ENCODE results near the gene DOCK11.
"Not testable (repeated sequence)": the region's sequence is repeated elsewhere in the genome, so short reads cannot be mapped to it uniquely, and the experiment has no call there.

Gene DOCK11

DNA sequence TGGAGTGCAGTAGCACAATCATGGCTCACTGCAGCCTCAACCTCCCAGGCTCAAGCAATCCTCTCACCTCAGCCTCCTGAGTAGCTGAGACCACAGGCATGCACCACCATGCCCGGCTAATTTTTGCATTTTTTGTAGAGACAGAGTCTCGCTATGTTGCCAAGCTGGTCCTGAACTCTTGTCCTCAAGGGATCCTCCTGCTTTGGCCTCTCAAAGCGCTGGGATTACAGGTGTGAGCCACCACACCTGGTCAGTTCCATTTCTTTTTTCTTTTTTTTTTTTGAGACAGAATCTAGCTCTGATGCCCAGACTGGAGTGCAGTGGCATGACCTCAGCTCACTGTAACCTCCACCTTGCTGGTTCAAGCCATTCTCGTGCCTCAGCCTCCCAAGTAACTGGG, 13.2 kb upstream of the DOCK11 start:
- H3K27ac ChIP-seq (ENCODE audit: insufficient read depth, low read length, poor library complexity, severe bottlenecking); H3K27me3 ChIP-seq (replicated peaks; ENCODE audit: control insufficient read depth, insufficient read depth, low read length, poor library complexity, severe bottlenecking); H3K9me3 ChIP-seq (ENCODE audit: control insufficient read depth, low read length); H3K36me3 ChIP-seq (ENCODE audit: control insufficient read depth, insufficient read depth, low read length); DNase-seq; H3K4me3 ChIP-seq (ENCODE audit: insufficient read depth, low read depth, low read length, poor library complexity, severe bottlenecking); H3K4me1 ChIP-seq (ENCODE audit: control insufficient read depth, insufficient read depth, low read length, poor library complexity, severe bottlenecking): not testable (repeated sequence)

DNA sequence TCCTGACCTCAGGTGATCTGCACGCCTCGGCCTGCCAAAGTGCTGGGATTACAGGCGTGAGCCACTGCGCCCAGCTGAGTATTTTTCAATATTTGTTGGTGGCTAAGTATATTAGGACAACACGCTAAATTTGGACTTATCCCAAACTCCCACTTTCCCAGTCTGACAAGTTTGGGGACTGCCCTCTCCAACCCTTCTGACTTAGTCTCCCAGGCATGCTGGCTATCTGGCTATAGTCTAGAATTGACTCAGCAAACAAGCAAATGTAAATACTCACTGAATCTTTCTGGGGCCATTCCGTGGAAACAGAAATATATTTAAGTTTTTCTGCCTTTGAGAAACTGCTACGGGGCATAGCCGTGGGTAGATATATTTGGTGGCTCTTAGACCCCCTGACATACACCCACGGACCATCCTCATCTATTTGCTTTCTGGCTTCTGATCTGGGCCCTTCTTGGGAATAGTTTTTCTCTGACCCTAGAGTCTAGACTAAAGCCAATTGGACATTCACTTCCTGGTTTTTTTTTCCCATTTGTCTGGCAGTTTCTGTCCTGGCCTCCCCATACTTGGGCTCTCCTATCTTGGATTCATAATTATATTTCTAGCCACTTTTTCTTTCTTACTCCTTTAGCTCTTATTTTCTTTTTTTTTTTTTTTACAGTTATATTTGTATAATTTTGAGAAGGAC, 11.3 kb upstream of the DOCK11 start:
- H3K9me3 ChIP-seq (ENCODE audit: control insufficient read depth, low read length) = no peaks in the 10 kb centered on the region
- H3K4me1 ChIP-seq (ENCODE audit: control insufficient read depth, insufficient read depth, low read length, poor library complexity, severe bottlenecking) = no peaks in the 10 kb centered on the region
- H3K27ac ChIP-seq (ENCODE audit: insufficient read depth, low read length, poor library complexity, severe bottlenecking) = no peak overlapping the region
- no peak overlapping the region for H3K4me3 ChIP-seq (ENCODE audit: insufficient read depth, low read depth, low read length, poor library complexity, severe bottlenecking)
- no peak for DNase-seq
- no peaks in the 10 kb centered on the region for H3K27me3 ChIP-seq (replicated peaks; ENCODE audit: control insufficient read depth, insufficient read depth, low read length, poor library complexity, severe bottlenecking)
- no peaks in the 10 kb centered on the region for H3K36me3 ChIP-seq (ENCODE audit: control insufficient read depth, insufficient read depth, low read length)

DNA sequence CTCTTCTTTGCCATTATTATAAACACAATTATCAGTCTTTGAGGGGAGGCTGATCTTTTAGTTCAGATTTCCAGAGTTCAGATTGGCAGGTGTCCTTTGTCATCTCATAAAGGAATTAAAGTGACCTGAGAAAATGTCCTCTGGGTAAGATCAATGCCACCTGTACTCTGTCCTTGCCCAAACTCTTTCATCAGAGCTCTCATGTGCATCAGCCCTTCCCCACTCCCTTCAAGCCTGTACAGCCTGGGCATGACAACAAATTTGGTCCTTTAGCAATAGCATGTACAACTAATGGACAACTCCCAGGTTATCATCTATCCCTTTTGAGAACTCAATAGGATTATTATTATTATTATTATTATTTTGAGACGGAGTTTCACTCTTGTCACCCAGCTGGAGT, 8.9 kb upstream of the DOCK11 start:
- not testable (repeated sequence) for H3K27ac ChIP-seq (ENCODE audit: insufficient read depth, low read length, poor library complexity, severe bottlenecking); H3K36me3 ChIP-seq (ENCODE audit: control insufficient read depth, insufficient read depth, low read length); H3K4me1 ChIP-seq (ENCODE audit: control insufficient read depth, insufficient read depth, low read length, poor library complexity, severe bottlenecking); H3K4me3 ChIP-seq (ENCODE audit: insufficient read depth, low read depth, low read length, poor library complexity, severe bottlenecking); DNase-seq; H3K27me3 ChIP-seq (replicated peaks; ENCODE audit: control insufficient read depth, insufficient read depth, low read length, poor library complexity, severe bottlenecking); H3K9me3 ChIP-seq (ENCODE audit: control insufficient read depth, low read length)

DNA sequence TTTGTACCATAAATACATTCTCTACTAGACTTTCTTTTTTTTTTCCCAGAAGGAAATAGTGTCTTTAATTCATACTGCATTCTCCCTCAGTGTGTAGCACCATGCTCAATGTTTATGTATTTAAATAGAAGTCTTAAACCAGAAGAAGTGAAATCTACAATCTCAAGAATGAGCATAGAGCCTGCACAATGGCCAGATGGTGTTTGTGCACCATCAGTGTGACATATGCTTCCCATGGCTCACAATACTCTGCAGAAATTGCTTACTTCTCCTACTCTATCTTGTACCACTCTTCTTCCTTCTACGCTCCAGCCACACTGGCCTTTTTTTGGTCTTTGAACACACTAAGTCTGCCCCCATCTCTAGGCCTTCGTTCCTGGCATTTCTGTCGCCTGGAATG, 2.6 kb upstream of the DOCK11 start:
- no peak overlapping the region for H3K4me3 ChIP-seq (ENCODE audit: insufficient read depth, low read depth, low read length, poor library complexity, severe bottlenecking)
- H3K36me3 ChIP-seq (ENCODE audit: control insufficient read depth, insufficient read depth, low read length) = no peaks in the 10 kb centered on the region
- H3K27me3 ChIP-seq (replicated peaks; ENCODE audit: control insufficient read depth, insufficient read depth, low read length, poor library complexity, severe bottlenecking) = no peaks in the 10 kb centered on the region
- H3K4me1 ChIP-seq (ENCODE audit: control insufficient read depth, insufficient read depth, low read length, poor library complexity, severe bottlenecking) = peaks cover 9% of the 10 kb centered on the region
- no peak for DNase-seq
- H3K27ac ChIP-seq (ENCODE audit: insufficient read depth, low read length, poor library complexity, severe bottlenecking) = no peak overlapping the region
- no peaks in the 10 kb centered on the region for H3K9me3 ChIP-seq (ENCODE audit: control insufficient read depth, low read length)

DNA sequence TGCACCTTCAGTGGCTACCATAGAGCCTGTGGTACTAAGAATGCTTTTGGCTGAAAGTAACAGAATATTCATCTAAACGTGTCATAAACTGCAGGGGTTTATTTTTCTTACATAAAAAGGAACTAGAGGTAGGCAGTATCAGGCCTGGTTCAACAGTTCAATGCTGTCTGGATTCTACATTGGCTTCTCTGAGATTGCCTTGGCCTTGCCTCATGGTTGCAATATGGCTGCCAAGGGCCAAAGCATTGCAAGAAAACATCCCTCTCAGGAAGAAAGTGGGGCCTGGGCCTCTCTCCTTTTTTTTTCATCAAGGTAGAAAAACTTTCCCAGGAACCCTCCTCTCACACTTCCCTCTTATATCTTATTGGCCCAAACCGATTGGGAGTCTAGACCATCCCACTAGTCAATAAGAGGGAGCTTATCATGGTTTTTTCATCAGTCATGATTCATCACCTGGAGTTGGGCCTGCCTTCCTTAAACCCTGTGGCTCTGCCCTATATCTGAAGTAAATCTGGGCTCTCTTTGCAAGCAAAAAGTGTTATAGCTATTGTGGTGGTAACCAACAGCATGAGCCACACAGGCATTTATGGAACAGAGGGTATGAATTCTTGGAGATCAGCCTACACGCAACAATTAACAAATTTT, 1.8 kb upstream of the DOCK11 start:
- Histone ChIP-seq H3K4me3 (ENCODE audit: insufficient read depth, low read depth, low read length, poor library complexity, severe bottlenecking) (no peak overlapping the region), H3K36me3 (ENCODE audit: control insufficient read depth, insufficient read depth, low read length) (no peaks in the 10 kb centered on the region), H3K4me1 (ENCODE audit: control insufficient read depth, insufficient read depth, low read length, poor library complexity, severe bottlenecking) (peaks cover 13% of the 10 kb centered on the region), H3K9me3 (ENCODE audit: control insufficient read depth, low read length) (no peaks in the 10 kb centered on the region), H3K27ac (ENCODE audit: insufficient read depth, low read length, poor library complexity, severe bottlenecking) (no peak overlapping the region), H3K27me3 (replicated peaks; ENCODE audit: control insufficient read depth, insufficient read depth, low read length, poor library complexity, severe bottlenecking) (no peaks in the 10 kb centered on the region)
- DNase-seq = no peak

DNA sequence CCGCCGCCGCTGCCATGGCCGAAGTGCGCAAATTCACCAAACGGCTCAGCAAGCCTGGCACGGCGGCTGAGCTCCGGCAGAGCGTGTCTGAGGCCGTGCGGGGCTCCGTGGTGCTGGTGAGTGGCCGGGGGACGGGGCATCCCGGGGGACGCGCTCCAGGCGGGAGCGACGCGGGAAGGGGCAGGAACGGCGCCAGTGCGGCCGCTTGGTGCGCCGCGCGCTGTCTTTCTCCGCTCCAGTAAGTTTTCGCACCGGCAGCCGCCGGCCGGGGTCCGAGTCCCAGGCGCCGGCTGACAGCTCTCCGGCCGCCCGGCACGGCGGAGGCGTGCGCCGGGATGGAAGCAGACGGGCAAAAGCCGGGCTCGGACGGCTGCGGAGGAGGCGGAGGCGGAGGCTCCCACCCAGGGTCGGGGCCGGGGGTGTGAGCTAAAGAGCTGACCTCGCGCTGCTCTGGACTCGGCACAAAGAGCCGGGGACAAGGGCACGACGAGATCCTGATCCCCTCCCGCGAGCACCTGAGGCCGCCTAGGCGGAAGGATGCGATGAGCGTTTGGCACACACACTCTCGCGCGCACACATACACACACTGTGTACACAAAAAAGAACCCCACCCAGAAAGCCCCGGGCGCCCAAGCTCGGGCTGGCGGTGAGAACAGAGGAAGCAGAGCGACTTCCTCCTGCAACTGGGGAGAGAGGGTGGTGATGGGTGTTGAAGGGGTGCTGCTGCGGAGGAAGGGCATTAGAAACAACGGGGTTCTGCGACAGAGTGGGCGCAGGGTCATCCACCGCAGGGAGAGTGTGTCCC, 545 bp downstream of the DOCK11 start:
- H3K4me3 ChIP-seq (ENCODE audit: insufficient read depth, low read depth, low read length, poor library complexity, severe bottlenecking) = peak overlapping the region; percentile 65

DNA sequence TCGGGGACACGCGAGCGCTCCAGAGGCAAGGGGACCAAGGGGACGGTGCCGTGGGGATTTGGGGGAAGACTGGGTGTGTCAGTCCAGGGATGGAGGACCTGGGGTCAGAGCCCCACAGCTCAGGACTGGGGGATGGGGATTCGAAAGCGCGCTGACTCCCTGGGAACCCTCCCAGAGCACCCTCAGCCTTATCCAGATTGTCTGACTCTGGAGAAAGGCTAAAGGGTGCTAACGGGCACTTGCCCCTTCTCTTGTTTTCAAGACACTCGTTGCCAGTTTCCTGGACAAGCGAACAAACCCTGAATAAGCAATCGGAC, 1.1 kb downstream of the DOCK11 start:
- no peaks in the 10 kb centered on the region for H3K9me3 ChIP-seq (ENCODE audit: control insufficient read depth, low read length)
- H3K27ac ChIP-seq (ENCODE audit: insufficient read depth, low read length, poor library complexity, severe bottlenecking) = peak overlapping the region; percentile 89
- peak overlapping the region; percentile 65 for H3K4me3 ChIP-seq (ENCODE audit: insufficient read depth, low read depth, low read length, poor library complexity, severe bottlenecking)
- no peaks in the 10 kb centered on the region for H3K36me3 ChIP-seq (ENCODE audit: control insufficient read depth, insufficient read depth, low read length)
- H3K27me3 ChIP-seq (replicated peaks; ENCODE audit: control insufficient read depth, insufficient read depth, low read length, poor library complexity, severe bottlenecking) = no peaks in the 10 kb centered on the region
- peaks cover 16% of the 10 kb centered on the region for H3K4me1 ChIP-seq (ENCODE audit: control insufficient read depth, insufficient read depth, low read length, poor library complexity, severe bottlenecking)
- no peak for DNase-seq

More for the DNA sequence above, 545 bp downstream of the DOCK11 start:
- peak; percentile 62 to 70 (median 63) for DNase-seq
- Histone ChIP-seq H3K36me3 (ENCODE audit: control insufficient read depth, insufficient read depth, low read length) (no peaks in the 10 kb centered on the region), H3K4me1 (ENCODE audit: control insufficient read depth, insufficient read depth, low read length, poor library complexity, severe bottlenecking) (peaks cover 16% of the 10 kb centered on the region), H3K9me3 (ENCODE audit: control insufficient read depth, low read length) (no peaks in the 10 kb centered on the region), H3K27ac (ENCODE audit: insufficient read depth, low read length, poor library complexity, severe bottlenecking) (peak overlapping the region; percentile 89), H3K27me3 (replicated peaks; ENCODE audit: control insufficient read depth, insufficient read depth, low read length, poor library complexity, severe bottlenecking) (no peaks in the 10 kb centered on the region)

DNA sequence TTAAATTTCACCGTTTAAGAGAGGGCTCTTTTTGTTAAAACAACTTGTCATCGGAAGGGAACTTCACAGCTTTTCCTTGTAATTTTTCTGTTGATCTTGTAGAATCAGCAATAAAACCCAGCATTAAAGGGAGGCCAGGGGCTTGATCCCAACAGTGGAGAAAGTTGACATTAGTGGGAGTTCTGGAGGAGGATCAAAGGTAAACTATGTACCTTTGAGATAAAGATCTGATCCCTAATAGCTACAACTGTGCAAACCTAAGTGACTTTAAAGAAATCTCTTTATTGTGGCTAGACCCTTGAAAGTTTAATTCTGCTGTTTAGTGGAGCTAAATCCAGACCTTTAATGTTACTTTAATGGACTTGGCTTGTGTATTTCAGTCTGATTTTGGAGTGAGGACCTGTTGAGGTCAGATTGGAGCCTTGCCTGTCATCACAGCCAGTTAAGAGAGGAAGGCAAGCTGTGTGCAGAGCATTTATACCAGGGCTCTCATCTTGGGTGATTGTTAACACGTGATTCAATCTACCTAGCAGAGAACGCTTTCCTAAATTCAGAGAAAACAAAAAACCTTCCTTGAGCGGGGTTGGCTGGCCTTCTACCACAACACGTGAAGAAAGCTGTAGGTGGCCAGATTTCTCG, 1.7 kb downstream of the DOCK11 start:
- Histone ChIP-seq H3K4me1 (ENCODE audit: control insufficient read depth, insufficient read depth, low read length, poor library complexity, severe bottlenecking) (peaks cover 21% of the 10 kb centered on the region), H3K9me3 (ENCODE audit: control insufficient read depth, low read length) (no peaks in the 10 kb centered on the region), H3K27me3 (replicated peaks; ENCODE audit: control insufficient read depth, insufficient read depth, low read length, poor library complexity, severe bottlenecking) (no peaks in the 10 kb centered on the region), H3K27ac (ENCODE audit: insufficient read depth, low read length, poor library complexity, severe bottlenecking) (peak overlapping the region; percentile 89), H3K4me3 (ENCODE audit: insufficient read depth, low read depth, low read length, poor library complexity, severe bottlenecking) (peak overlapping the region; percentile 65), H3K36me3 (ENCODE audit: control insufficient read depth, insufficient read depth, low read length) (no peaks in the 10 kb centered on the region)
- DNase-seq = peak in 1 of 3 donors; percentile 5

DNA sequence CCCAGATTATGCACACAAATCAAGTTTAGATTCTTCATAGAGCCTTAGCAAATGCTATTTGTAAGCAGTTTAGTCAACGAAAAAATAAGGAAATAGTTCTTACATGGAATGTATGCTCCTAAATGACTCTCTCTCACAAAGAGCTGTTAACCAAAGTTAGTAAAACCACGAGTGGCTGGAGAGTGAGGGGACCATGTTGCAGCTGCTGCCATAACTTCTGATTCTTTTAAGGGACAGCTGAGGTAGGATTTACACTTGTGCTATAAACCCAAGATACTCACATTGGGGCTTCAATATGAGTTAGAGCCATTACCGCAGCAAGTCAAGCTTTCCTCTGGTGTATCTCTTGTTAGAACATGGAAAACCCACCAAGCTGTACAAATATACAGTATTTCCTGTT, 2.7 kb downstream of the DOCK11 start:
- H3K4me3 ChIP-seq (ENCODE audit: insufficient read depth, low read depth, low read length, poor library complexity, severe bottlenecking) = peak overlapping the region; percentile 65
- H3K36me3 ChIP-seq (ENCODE audit: control insufficient read depth, insufficient read depth, low read length) = no peaks in the 10 kb centered on the region
- peaks cover 31% of the 10 kb centered on the region for H3K4me1 ChIP-seq (ENCODE audit: control insufficient read depth, insufficient read depth, low read length, poor library complexity, severe bottlenecking)
- DNase-seq = no peak
- H3K27ac ChIP-seq (ENCODE audit: insufficient read depth, low read length, poor library complexity, severe bottlenecking) = peak overlapping the region; percentile 89
- H3K27me3 ChIP-seq (replicated peaks; ENCODE audit: control insufficient read depth, insufficient read depth, low read length, poor library complexity, severe bottlenecking) = no peaks in the 10 kb centered on the region
- no peaks in the 10 kb centered on the region for H3K9me3 ChIP-seq (ENCODE audit: control insufficient read depth, low read length)

DNA sequence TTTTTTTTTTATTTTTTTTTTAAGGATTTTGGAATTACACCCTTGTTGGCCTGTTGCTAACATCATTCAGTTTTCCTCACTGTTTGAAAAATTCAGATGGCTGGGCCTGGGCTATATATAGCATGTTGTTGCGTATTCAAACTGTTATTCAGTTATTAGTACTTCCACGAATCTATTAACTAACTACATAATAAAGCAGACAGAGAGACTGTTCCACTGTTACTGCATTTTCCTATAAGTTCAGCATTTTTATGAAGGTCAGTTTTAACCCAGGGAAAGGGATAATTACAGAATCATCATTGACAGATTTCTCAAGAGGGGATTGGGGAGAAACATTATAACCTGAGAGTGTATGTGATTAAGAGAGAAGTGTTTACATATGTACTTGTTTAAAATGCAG, 3.1 kb downstream of the DOCK11 start:
- peak overlapping the region; percentile 89 for H3K27ac ChIP-seq (ENCODE audit: insufficient read depth, low read length, poor library complexity, severe bottlenecking)
- H3K27me3 ChIP-seq (replicated peaks; ENCODE audit: control insufficient read depth, insufficient read depth, low read length, poor library complexity, severe bottlenecking) = no peaks in the 10 kb centered on the region
- no peaks in the 10 kb centered on the region for H3K9me3 ChIP-seq (ENCODE audit: control insufficient read depth, low read length)
- DNase-seq = no peak
- no peak overlapping the region for H3K4me3 ChIP-seq (ENCODE audit: insufficient read depth, low read depth, low read length, poor library complexity, severe bottlenecking)
- H3K4me1 ChIP-seq (ENCODE audit: control insufficient read depth, insufficient read depth, low read length, poor library complexity, severe bottlenecking) = peaks cover 35% of the 10 kb centered on the region
- H3K36me3 ChIP-seq (ENCODE audit: control insufficient read depth, insufficient read depth, low read length) = no peaks in the 10 kb centered on the region

All from effector memory CD4-positive, alpha-beta T cell (primary cell).